NCI-H2107 (cell line): ENCODE measurements around the gene GNLY.
A peak's percentile ranks its signal among the peaks of the same experiment; 100 is the strongest.
"Not testable (repeated sequence)": the region's sequence is repeated elsewhere in the genome, so short reads cannot be mapped to it uniquely, and the experiment has no call there.

Source experiments
- DNase-seq: peaks from one replicate; lab custom pipeline; 2025; lab: John Stamatoyannopoulos, UW

The GNLY gene

GRCh38 chr2:85710687-85711577, 16.8 kb downstream of the GNLY start:
- no peak for DNase-seq

GRCh38 chr2:85711578-85712060, 17.5 kb downstream of the GNLY start:
- DNase-seq = no peak

GRCh38 chr2:85712336-85712735, 18.2 kb downstream of the GNLY start:
- no peak for DNase-seq

- no peak for DNase-seq
These were observed 18.9 kb downstream of the GNLY start for GRCh38 chr2:85712849-85713612.

GRCh38 chr2:85713836-85714235, 19.7 kb downstream of the GNLY start:
- peak; percentile 38 for DNase-seq

- DNase-seq = not testable (repeated sequence)
These were observed 20.3 kb downstream of the GNLY start for GRCh38 chr2:85714421-85714820.

- DNase-seq = no peak
These were observed 20.7 kb downstream of the GNLY start for GRCh38 chr2:85714841-85715240.

- DNase-seq = no peak
These were observed 22.3 kb downstream of the GNLY start for GRCh38 chr2:85716346-85716914.

GRCh38 chr2:85717308-85718008, 23.3 kb downstream of the GNLY start:
- DNase-seq = no peak

GRCh38 chr2:85718009-85718391, 23.8 kb downstream of the GNLY start:
- DNase-seq = no peak

- DNase-seq = no peak
These were observed 24.8 kb downstream of the GNLY start for GRCh38 chr2:85718885-85719492.

- DNase-seq = no peak
These were observed 25.6 kb downstream of the GNLY start for GRCh38 chr2:85719609-85720240.

- DNase-seq = no peak
These were observed 26.4 kb downstream of the GNLY start for GRCh38 chr2:85720533-85720932.

GRCh38 chr2:85721641-85722040, 27.5 kb downstream of the GNLY start:
- DNase-seq = no peak

GRCh38 chr2:85722519-85722918, 28.4 kb downstream of the GNLY start:
- DNase-seq = no peak

GRCh38 chr2:85723707-85724360, 29.7 kb downstream of the GNLY start:
- no peak for DNase-seq

- no peak for DNase-seq
These were observed 30.6 kb downstream of the GNLY start for GRCh38 chr2:85724731-85725181.

- DNase-seq = no peak
These were observed 31.3 kb downstream of the GNLY start for GRCh38 chr2:85725451-85725850.

GRCh38 chr2:85727798-85728197, 33.6 kb downstream of the GNLY start:
- DNase-seq = no peak

GRCh38 chr2:85728342-85728741, 34.2 kb downstream of the GNLY start:
- DNase-seq = no peak
